ENCODE results near the gene BANP.
"Not testable (repeated sequence)": the region's sequence is repeated elsewhere in the genome, so short reads cannot be mapped to it uniquely, and the experiment has no call there.

BANP gene

DNA sequence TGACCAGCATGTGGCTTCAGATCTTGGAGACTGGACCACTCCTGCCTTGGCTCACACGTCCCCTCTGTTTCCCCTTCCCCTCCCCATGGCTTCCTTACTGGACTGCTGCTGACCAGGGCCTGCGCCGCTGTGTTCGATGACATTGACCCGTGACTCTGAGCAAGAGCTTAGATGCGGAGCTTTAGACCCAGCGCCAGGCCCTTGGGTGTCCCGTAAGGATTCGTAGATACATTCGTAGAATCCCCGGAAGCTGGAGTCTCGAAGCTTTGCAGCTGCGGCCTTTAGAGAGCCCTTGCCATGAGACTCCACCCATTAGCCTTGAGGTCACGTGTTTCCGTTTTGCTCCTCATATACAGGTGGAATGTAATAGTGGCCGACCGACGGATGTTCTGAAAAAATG lies 65.2 kb downstream of the BANP start:
- DNase-seq, result not testable (repeated sequence)

DNA sequence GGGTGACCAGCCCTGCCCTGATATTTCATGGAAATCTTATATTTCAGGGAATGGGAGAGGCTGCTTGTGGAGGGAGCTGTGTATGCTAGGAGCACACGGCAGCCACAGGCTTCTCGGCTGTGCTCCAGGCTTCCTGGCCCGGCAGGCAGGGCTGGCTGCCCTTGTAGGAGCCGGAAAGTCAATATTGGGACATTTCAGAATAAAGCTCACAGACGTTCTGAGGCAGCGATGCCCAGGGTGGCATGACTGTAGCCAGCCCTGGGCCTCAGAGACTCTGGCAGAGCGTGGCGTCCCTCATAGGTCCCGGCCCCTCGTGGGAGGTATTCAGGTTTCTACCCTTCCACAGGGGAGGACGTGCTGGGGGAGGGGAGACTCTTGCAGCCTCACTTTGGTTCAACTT lies 65.7 kb downstream of the BANP start:
- DNase-seq, result no peak

GRCh38 chr16:88017587-88018101 lies 66.4 kb downstream of the BANP start:
- DNase-seq, result no peak

DNA sequence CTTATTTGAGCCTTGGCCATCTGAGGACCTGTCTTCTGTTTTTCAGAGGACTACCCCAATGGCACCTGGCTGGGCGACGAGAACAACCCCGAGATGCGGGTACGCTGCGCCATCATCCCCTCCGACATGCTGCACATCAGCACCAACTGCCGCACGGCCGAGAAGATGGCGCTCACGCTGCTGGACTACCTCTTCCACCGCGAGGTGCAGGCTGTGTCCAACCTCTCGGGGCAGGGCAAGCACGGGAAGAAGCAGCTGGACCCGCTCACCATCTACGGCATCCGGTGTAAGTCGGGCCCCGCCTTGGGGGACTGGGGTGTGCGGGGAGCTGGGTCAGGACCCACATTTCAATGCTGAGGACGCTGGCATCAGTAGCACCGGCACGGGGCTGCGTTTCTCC lies 67.1 kb downstream of the BANP start:
- not testable (repeated sequence) for DNase-seq

DNA sequence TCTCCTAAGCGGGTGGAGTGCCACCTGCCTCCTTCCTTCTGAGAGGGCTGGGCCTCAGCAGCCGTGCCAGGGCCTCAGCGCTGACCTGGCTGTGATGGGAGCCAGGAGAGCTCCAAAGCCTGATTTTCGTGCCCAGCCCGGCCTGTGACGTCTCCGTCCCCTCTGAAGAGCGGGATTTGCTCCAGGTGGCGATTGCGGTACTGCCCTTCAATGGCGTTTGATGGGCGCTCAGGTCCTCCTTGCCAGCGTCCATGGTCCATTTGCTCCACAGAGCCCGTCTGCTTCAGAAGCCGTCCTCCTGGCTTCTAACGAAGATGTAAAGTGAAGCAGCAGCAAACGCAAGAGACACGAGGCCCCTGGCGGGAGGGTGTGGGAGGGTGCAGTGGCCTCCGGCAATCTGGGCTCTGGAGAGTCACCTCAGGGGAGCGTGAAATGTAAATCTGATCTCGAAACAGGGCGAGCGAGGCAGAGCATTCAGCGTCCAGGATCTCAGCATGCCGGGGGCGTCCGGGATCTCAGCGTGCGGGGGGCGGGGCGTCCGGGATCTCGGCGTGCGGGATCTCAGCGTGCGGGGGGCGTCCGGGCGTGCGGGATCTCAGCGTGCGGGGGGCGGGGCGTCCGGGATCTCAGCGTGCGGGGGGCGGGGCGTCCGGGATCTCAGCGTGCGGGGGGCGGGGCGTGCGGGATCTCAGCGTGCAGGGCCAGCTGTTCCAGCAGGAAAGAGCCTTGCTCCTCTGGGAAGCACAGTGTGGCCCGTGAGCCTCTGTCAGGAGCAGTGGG lies 68.0 kb downstream of the BANP start:
- DNase-seq, result not testable (repeated sequence)

- DNase-seq, result no peak
Observed at GRCh38 chr16:88019821-88020515, 68.7 kb downstream of the BANP start.

- DNase-seq, result no peak
Observed at GRCh38 chr16:88020516-88020885, 69.3 kb downstream of the BANP start.

DNA sequence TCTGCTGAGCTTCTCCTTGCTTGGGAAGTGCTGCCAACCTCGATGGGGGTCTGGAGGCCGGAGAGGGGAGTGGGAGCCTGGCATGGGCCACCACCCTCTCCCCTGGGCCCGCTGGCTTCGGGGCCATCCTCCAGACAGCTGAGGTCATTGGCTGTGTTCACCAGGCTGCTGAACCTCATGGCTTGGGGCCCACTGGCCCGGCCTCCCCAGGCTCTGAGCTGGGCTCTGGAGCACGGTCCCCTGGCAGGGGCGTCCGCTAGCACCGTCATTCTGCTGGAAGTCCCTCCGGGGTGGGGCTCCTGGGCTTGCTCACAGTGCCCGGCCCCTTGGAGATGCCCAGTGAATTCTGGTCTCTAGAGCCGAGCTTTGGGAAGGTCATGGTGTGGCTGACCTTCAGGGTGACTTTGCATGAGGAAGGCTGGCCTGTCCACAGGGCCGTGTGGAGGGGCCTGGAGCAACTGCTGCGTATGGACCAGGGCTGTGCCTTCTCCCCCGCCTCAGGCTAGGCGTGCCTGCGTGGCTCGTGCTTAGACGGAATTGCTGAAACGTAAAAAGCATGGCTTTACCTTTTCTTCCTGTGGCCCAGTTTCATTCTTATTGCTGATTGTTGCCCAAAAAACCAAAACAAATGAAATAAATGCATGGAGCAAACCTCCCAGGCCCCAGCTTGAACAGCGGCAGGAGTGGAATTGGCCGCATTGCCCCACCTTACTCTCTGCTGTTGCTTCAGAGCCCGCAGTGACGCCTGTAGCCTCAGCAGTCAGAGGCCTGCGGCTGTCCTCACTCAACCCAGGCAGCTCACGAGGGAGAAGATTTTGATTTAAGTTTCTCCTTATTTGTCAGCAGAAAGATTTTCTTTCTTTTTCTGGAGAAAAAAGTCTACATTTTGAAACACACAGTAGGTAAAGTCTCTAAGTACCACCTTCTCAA lies 70.1 kb downstream of the BANP start:
- DNase-seq, result not testable (repeated sequence)

- no peak for DNase-seq
Observed at GRCh38 chr16:88022076-88023042, 71.1 kb downstream of the BANP start.

GRCh38 chr16:88023366-88023765 lies 72.1 kb downstream of the BANP start:
- DNase-seq, result no peak

- DNase-seq, result no peak
Observed at GRCh38 chr16:88023786-88024185, 72.6 kb downstream of the BANP start.

DNA sequence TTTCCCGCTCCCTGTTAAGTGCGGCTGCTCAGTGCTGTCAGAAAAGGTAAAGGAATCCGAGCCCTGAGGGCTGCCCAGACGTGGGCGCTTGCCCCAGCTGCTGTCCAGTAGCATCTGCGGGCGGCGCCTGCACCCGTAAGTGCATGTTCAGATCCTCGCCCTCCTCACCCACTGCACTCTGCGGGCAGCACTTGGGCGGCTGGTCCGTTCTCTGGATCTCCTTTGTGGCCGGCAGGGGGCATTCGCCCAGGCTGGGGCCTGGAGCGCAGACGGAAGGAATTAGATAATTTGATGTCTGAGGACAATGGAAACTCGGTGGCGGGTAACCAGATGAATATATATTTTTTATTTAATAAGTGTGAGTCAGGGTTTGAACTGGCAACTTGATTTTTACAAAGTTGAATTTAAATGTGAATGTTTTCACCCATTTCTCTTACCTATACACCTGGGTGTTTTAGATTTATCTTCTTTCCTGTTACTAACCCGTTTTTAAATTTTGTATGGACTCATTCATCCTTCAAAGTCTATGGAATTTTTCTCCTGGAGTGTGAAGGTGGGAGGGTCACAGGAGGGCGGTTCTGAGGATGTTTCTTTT lies 73.4 kb downstream of the BANP start:
- DNase-seq, result not testable (repeated sequence)

- DNase-seq, result peak; percentile 19
Observed at GRCh38 chr16:88025086-88025492, 73.9 kb downstream of the BANP start.

GRCh38 chr16:88025828-88026555 lies 74.8 kb downstream of the BANP start:
- not testable (repeated sequence) for DNase-seq

DNA sequence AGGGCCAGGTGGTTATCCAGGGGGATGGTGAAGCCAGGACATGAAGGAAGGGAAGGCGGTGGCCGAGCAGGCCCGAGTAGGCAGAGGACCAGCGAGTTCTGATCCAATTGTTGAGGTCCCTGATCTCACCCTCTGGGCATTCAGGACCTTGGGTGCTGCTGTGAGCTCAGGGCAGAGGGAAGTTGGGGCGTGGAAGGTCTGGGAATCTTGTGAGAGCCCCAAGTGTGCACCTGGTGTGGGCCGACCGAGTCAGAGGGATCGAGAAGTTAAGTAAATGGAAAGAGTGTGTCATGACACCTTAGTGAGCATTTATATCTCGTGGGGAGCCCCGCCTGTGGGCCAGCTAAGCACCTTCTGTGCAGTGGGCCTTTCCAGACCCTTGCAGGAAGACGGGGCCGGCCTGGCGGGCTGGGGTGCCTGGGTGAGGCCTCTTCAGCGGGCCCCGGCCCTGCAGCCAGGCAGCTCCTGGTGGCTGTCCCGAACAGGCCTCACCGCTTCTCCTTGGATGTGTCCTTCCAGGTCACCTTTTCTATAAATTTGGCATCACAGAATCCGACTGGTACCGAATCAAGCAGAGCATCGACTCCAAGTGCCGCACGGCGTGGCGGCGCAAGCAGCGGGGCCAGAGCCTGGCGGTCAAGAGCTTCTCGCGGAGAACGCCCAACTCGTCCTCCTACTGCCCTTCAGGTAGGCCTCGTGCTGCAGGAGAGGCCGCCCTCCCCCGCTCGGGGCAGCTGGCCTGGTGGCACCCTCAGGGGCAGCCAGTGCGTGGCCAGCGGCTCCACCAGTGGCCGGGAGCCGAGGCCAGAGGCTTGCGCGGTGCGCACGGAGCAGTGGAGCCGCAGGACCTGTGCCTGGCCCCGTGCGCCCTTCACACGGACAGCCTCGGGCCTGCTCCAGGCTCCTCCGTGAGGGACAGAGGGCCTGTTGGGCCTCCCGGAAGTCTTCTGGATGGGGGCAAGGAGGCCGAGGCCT lies 76.0 kb downstream of the BANP start:
- no peak for DNase-seq

DNA sequence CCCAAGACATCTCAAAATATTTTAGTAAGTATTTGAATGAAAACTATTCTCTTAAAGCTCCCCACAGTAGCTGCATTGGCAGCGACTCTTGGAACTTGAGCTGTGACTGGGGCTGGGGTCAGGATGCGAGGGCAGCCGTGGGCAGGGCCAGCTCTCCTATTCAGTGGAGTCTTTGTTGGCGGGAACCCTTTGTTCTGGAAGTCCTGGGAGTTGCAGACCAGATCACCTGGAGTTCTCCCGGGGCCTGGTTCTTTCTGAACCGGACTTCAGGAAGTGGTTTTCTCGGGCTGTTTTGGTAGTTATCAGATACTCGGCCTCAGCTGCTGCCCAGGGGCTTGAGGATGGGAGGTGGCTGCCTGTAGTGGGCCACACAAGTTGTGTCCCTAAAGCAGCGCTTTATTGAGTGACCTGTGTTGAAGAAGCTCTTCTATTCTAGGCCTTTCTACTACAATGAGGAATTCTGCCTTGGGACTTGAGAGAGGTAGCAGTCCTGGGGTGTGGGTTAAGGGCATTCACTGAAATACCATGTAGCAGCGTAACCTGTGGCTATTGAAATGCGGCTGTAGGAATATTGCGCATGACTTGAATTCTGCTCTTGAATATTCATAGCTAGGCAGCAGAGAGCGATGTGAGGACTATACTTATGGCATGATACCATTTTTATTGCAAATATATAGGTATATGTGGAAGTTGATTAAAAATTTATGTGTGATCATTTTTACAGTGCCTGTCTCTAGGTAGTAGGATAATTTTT lies 77.1 kb downstream of the BANP start:
- DNase-seq, result not testable (repeated sequence)

- no peak for DNase-seq
Observed at GRCh38 chr16:88030498-88030897, 79.3 kb downstream of the BANP start.

GRCh38 chr16:88030961-88031360 lies 79.7 kb downstream of the BANP start:
- DNase-seq, result not testable (repeated sequence)
